M059J (cell line): Measurements from ENCODE around the gene CAD. TPM values are rescaled to one million over a fixed set of nuclear protein-coding genes. Genes with fewer than 3 reads are reported as not detected.
A peak's percentile ranks its signal among the peaks of the same experiment; 100 is the strongest.

Experiments
- DNase-seq: peaks from one replicate; pipeline ENCODE4 v3.0.0-alpha.2; 2012; ENCODE audit warnings: low read depth
- total RNA-seq: library from RNA; depleted of rRNA; stranded (reverse); fragments of >200 nt; shearing (Covaris generic); gene quantifications from 2 replicates; pipeline ENCODE4 v1.2.3, GENCODE V29; 2014

The CAD gene
- total RNA-seq, 1 experiment from 2014 or later = 17.1 TPM

GRCh38 chr2:27198627-27199026 lies 18.5 kb upstream of the CAD start:
- no peak for DNase-seq

DNA sequence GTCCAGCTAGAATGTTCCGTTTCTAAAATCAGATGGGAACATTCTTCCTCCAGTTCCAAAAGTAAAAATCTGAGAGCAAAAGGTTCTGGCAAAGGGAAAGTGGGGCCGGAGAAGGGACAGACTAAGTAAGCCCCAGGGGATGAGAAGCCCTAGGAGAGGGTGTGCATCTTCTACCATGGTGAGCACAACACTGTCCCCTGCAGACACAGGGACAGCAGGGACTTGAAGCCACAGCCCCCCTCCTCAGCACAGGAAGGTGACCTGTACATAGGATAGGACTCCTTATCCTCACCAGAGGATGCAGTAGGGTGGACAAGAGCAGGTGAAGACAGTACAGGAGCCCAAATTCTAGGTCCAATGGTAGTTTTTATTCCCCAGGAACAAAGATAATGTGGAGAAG lies 17.9 kb upstream of the CAD start:
- DNase-seq = no peak

GRCh38 chr2:27201675-27202074 lies 15.5 kb upstream of the CAD start:
- DNase-seq = no peak

GRCh38 chr2:27202854-27203253 lies 14.3 kb upstream of the CAD start:
- DNase-seq = no peak

DNA sequence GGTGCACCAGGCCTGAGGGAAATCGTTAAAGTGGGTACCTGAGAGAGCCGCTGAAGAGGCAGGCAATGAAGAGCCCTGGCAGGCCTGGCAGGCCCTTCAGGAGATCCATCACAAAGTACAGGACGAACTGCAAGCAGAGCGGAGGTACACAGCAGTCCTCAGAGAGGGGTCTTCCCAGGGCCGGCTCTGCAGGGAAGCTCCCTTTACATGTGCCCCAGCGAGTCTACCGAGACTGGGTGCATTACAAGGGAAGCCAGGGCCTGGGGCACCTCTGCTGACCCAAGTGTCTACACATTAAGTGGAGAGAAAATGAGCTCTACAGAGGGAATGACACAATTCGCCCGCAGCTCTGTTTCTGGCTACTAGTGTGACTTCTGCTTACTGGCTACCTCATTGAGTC lies 13.4 kb upstream of the CAD start:
- no peak for DNase-seq

DNA sequence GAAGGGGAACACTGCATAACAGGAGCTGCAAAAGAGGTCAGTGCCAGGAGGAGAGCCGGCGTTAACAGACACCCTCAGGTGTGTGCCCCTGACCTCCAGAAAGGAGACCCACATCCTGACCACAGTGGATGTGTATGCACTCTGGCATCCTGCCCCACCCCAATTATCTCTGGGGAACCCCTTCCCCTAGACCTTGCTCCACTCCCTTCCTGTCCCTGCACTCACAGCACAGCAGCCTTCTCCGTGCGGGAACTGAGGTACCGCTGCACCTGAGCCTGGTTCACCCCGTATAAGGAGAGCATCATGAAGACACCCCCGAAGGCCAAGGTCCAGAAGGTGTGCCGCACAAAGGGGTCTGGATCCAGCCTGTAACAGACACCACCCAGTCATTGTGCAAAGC lies 12.6 kb upstream of the CAD start:
- no peak for DNase-seq

DNA sequence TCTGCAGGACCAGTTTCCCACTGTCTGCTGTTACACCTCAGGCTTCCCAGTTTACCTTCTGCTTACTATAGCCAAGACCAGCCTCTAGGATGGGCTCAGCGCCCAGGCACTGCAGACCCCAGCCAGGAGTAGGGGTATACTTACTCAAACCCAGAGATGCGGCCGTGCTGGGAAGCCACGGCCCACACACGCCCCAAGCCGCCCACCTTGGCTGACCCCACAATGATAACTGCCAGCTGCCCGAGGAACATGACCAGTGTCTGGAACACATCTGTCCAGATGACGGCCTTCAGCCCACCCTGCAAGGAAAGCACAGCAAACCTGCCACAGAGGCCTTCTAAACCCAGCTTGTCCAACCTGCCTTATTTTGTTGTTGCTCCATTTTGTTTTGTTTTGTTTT lies 12.0 kb upstream of the CAD start:
- no peak for DNase-seq

- no peak for DNase-seq
Measured at GRCh38 chr2:27206346-27206745, 10.8 kb upstream of the CAD start.

DNA sequence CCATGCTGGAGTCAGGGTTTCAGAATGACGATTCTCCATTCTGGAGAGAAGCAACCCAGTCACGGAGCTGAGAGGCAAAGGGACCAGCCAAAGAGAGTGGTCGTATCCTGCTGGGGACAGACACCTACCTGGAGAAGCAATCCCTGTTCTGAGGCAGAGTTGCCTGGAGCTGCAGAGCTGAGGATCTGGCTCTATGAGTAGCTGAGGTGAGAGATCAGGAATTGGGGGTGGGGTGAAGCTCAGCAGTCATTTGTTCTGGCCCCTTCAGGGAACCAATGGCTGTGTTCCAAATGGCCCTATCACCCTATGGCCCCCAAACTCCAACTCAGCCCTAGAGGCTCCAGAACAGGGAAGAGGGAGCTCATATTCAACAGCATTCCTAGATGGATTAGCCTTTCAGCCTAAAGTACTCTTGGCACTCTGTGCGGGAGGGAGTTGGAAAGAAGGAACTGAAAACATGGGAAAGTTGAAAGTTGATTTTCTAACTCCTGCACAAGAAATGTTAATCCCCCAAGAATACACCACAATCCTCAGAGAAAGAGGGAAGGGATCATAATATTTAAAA lies 8.6 kb upstream of the CAD start:
- DNase-seq = no peak

- no peak for DNase-seq
Measured at GRCh38 chr2:27209621-27210401, 7.4 kb upstream of the CAD start.

- DNase-seq = peak; percentile 62
Measured at GRCh38 chr2:27211241-27211942, 5.8 kb upstream of the CAD start.

DNA sequence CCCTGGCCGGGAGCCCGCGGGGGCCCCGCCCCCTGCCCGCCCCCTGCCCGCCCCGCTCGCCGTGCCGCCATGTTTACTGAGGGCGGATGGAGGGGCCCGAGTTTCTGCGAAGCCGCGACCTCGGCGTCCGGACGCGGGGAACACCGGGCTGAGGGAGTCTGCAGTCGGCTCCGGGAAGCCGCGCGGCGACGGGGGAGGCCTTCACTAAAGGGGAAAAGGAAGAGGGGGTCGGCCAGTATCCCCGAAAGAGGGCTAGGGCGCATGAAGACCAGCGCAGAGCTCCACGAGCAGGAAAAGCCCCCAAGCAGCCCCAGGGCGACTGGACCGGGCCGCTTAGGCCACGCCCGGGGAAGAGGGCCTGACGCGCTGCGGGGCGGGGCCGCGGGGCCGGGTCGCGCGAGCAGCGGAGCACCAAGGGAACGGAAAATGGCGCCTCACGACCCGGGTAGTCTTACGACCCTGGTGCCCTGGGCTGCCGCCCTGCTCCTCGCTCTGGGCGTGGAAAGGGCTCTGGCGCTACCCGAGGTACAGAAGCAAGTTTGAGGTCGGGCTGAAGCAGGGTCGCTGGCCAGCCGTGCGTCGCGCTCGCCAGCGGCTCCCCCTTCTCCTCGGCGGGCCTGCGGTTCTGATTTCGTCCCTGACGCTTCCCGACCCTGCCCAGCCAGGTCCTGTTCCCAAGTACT lies 5.1 kb upstream of the CAD start, which contains the start of the genes ATRAID and SLC5A6:
ATRAID (plus strand) TSS at position 99 of the 683 bp plus-strand sequence; CDS start at position 427, 328 bp downstream.
SLC5A6 (minus strand) TSS at position 326 of the 683 bp plus-strand sequence. CDS start 4,618 bp downstream, outside the sequence.
- DNase-seq = peak; percentile 83

DNA sequence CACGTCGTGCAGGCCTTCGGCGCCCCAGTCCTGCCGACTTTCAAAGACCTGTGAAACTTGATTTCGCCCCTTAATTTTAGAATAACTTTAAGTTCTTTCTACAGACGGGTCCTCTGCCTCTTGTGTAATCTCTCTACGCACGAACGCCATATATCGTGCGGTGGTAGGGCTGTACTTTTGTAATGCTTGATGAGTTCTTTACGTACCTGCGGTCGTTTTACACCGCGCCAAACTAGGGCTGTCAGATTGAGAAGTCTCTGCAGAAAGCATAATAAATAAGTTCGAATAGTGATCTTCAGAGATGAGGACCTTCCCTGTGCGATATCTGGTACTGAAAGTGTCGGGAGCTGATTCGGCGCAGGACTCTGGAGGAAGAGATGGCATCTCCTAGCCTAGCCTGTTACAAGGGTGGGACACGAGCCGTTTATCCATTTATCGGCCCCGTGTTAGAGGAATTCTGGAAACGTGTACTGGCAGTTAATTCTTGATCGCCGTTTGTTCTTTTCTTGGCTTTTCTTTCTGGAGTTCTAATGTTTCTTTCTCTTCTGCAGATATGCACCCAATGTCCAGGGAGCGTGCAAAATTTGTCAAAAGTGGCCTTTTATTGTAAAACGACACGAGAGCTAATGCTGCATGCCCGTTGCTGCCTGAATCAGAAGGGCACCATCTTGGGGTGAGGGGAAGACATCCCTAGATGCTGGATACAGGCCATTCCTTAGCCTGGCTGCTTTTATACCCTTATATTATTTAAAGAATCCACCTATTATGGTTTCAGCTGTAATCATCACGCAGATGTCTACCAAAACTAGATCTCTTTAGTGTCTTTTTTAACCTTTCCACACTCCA lies 4.3 kb upstream of the CAD start:
- DNase-seq = peak; percentile 51

- DNase-seq = no peak
Measured at GRCh38 chr2:27214941-27215340, 2.2 kb upstream of the CAD start.

DNA sequence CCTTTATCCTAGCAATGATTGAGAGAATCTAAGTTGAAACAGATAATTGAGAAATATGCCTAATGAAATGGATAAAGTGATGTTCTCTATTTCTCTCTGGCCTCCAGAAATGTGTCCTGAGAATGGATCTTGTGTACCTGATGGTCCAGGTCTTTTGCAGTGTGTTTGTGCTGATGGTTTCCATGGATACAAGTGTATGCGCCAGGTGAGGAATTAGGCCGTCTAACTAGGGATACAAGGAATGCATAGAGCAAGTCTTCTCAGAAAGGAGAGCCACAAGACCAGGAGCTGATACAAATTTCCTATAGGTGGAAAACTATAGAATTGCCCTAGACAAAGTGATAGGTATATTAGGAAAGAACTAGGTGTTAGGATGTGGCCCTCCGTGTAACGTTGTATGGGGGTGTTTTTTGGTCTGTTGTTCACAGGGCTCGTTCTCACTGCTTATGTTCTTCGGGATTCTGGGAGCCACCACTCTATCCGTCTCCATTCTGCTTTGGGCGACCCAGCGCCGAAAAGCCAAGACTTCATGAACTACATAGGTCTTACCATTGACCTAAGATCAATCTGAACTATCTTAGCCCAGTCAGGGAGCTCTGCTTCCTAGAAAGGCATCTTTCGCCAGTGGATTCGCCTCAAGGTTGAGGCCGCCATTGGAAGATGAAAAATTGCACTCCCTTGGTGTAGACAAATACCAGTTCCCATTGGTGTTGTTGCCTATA lies 592 bp upstream of the CAD start:
- no peak for DNase-seq

DNA sequence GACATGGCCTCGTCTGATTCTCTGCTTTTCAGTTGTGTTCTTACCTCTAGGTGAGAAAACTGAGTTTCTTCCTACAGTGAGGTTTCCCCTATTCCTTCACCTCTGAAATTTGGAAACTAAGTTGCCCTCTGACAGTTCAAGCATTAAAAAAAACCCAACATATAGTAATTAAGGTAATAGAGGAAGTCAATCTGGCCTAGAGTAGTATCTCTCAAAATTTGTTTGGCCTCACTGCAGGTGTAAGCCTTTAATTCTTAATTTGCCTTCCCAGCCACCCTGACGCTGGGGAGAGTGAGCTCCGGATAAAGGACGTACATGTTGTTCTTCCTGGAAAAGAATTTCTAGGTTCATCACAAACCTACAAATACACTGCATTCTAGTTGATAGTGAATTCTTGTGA lies 1.4 kb downstream of the CAD start:
- no peak for DNase-seq

- DNase-seq = no peak
Measured at GRCh38 chr2:27219091-27219490, 1.9 kb downstream of the CAD start.

- DNase-seq = no peak
Measured at GRCh38 chr2:27220091-27220490, 2.9 kb downstream of the CAD start.

- DNase-seq = no peak
Measured at GRCh38 chr2:27221166-27221565, 4.0 kb downstream of the CAD start.

- no peak for DNase-seq
Measured at GRCh38 chr2:27222407-27222806, 5.2 kb downstream of the CAD start.

DNA sequence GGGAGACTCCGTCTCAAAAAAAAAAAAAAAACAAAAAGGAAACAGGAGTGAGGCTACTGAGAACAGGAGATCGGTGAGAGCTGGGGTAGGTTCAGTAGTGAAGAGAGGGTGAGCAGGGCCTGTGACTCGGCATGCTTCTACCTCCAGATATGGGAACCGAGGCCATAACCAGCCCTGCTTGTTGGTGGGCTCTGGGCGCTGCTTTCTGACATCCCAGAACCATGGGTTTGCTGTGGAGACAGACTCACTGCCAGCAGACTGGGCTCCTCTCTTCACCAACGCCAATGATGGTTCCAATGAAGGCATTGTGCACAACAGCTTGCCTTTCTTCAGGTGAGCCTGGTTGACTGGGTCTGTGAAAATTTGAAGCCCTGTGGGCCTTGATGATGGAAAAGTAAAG lies 6.2 kb downstream of the CAD start:
- DNase-seq = no peak
